Head of caudate nucleus (tissue), 42 donors: ENCODE results near the gene POLE.

ENCODE experiments used
- DNase-seq, 42 donors: peaks; one replicate each; pipeline versions ENCODE4 v3.0.0 to v3.0.0-alpha.2; 2020 to 2021; ENCODE audit warnings: mixed read lengths in 7 of 42
- intact Hi-C: fragments of 100-400 bp; cut with DNase I; formaldehyde crosslinking; loops from one replicate; pipeline ENCODE4 v1.15.0; 2022

The POLE gene

DNA sequence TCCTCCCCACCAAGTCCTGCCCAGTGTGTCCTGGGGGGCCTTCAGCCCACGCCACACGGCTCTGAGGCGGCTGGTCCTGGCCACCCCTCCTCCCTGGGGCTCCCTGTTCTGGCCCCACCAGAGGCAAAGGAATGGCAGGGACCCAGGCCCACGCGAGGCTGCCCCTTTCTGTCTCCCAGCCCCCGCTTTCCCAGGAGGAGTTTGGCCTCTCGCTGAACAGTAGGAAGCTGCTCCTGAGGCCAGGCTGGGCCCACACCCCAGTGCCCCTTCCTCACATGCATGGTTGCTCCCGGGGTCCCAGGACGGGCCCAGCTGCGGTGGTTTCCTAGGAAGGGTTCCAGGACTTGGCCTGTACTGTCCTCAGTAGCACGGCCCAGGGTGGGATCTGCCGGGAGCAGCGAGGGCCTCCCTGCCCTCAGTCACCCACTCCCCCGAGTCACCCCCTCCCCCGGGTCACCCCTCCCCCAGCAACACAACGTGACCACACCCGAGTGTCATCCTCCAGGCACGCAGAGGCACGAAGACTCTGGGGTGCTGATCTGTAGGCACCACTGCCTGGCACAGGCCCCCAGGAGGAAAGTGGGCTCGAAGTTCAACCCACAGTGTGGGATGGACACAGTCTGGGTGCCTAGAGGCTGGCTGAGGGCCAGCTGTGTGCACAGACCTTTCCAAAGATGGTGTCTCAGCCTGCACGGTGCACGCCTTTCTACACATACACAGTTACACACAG lies 109.8 kb downstream of the POLE start:
- DNase-seq = no peak
- intact Hi-C loops = no loop called here

- intact Hi-C loops = no loop called here
Observed at GRCh38 chr12:132576701-132577100, 110.4 kb downstream of the POLE start.

DNA sequence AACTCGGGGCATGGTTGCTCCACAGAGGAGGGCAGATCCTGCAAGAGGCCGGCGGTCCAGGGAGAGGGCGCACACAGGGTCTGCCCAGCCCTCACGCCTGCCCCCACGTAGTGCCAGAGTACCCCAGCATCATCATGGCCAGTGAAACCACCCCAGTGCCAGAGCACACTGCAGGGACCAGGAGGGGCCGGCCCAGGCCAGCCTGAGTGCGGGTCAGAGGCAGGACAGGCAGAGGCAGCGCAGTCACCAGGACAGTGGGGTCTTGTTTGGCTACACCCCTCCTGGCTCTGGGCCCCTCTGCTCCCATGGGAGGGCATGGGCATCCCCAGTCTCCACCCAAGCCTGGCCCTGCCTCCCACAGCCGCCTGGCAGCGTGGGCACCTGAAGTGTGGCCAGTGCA lies 111.5 kb downstream of the POLE start:
- no peak for DNase-seq
- intact Hi-C loops = no loop called here

More at GRCh38 chr12:132576701-132577100, 110.4 kb downstream of the POLE start:
- no peak for DNase-seq

GRCh38 chr12:132574271-132574996 lies 112.7 kb downstream of the POLE start:
- intact Hi-C loops = no loop called here
- DNase-seq = no peak
